Calu3 (cell line): ENCODE results near the gene FAM50B. TPM values are rescaled to one million over a fixed set of nuclear protein-coding genes. Genes with fewer than 3 reads are reported as not detected.

Source experiments
- BruUV-seq: library from RNA; stranded (reverse); fragments of 400-500 nt; replicated peaks from 2 replicates; lab custom pipeline; 2021; lab: Mats Ljungman, UMichigan
- CTCF ChIA-PET: fragments of 300-600 bp; sonication (Branson Sonifier 250); formaldehyde crosslinking; loops from one replicate; lab custom pipeline; 2022; ENCODE audit warnings: antibody characterized with exemption; lab: Charles Lee
- DNase-seq: peaks from one replicate; pipeline ENCODE4 v3.0.0; 2022
- H3K27ac Mint-ChIP-seq: one replicate; pipeline ENCODE4 v1.8.0; 2022; ENCODE audit warnings: mixed read lengths; ENCODE audit not compliant: unreplicated experiment
- H3K27me3 Mint-ChIP-seq: one replicate; pipeline ENCODE4 v1.8.0; 2022; ENCODE audit warnings: mixed read lengths; ENCODE audit not compliant: unreplicated experiment
- H3K36me3 Mint-ChIP-seq: one replicate; pipeline ENCODE4 v1.8.0; 2022; ENCODE audit warnings: mild to moderate bottlenecking, moderate library complexity, mixed read lengths; ENCODE audit not compliant: insufficient read depth, unreplicated experiment
- H3K4me1 Mint-ChIP-seq: one replicate; pipeline ENCODE4 v1.8.0; 2022; ENCODE audit warnings: mild to moderate bottlenecking, low read depth, mixed read lengths; ENCODE audit not compliant: unreplicated experiment
- H3K4me3 Mint-ChIP-seq: one replicate; pipeline ENCODE4 v1.8.0; 2022; ENCODE audit warnings: mild to moderate bottlenecking, low read depth, moderate library complexity, mixed read lengths; ENCODE audit not compliant: unreplicated experiment
- H3K9me3 Mint-ChIP-seq: one replicate; pipeline ENCODE4 v1.8.0; 2022; ENCODE audit warnings: low read depth, mixed read lengths; ENCODE audit not compliant: unreplicated experiment
- CTCF ChIP-seq: fragments of 200-600 bp; IDR thresholded peaks from one replicate; pipeline ENCODE4 v1.8.0; 2022; ENCODE audit warnings: antibody characterized with exemption; ENCODE audit not compliant: unreplicated experiment
- intact Hi-C: fragments of 100-400 bp; cut with micrococcal nuclease; formaldehyde crosslinking; loops from one replicate; pipeline ENCODE4 v1.10.0; 2022; ENCODE audit not compliant: unreplicated experiment
- total RNA-seq: library from RNA; stranded (reverse); gene quantifications from 2 replicates; pipeline ENCODE4 v1.2.3, GENCODE V29; 2022

Gene FAM50B
- total RNA-seq, 1 experiment from 2014 or later: 5.8 TPM

- BruUV-seq: no TSS peak
- Mint-ChIP-seq H3K4me1 (peaks cover 12% of the 10 kb centered on the region), H3K4me3 (no peak overlapping the region), H3K27me3 (no peaks in the 10 kb centered on the region), H3K36me3 (no peaks in the 10 kb centered on the region), H3K27ac (no peak overlapping the region), H3K9me3 (no peaks in the 10 kb centered on the region)
- CTCF ChIA-PET: no interaction called here
- intact Hi-C loops: no loop called here
- no peak for TF ChIP-seq CTCF
- no peak for DNase-seq
Observed at GRCh38 chr6:3899061-3899460, 49.9 kb downstream of the FAM50B start.

GRCh38 chr6:3899970-3900439, 50.8 kb downstream of the FAM50B start:
- TF ChIP-seq CTCF: no peak
- CTCF ChIA-PET: no interaction called here

More at GRCh38 chr6:3899970-3900439, 50.8 kb downstream of the FAM50B start:
- H3K36me3 Mint-ChIP-seq: no peaks in the 10 kb centered on the region
- BruUV-seq: no TSS peak
- no peaks in the 10 kb centered on the region for H3K27me3 Mint-ChIP-seq
- H3K27ac Mint-ChIP-seq: peak overlapping the region; percentile 77
- intact Hi-C loops: no loop called here
- DNase-seq: peak; percentile 61
- H3K9me3 Mint-ChIP-seq: no peaks in the 10 kb centered on the region
- H3K4me1 Mint-ChIP-seq: peaks cover 12% of the 10 kb centered on the region
- H3K4me3 Mint-ChIP-seq: peak overlapping the region; percentile 40

Other genes starting within 250 kb of the FAM50B start
- gene PXDC1, start 97.7 kb upstream of the FAM50B start, total RNA-seq: 15.0 and 18.2 TPM in 2 replicates
- not detected in 2 replicates for gene FAM217A, start 229.8 kb downstream of the FAM50B start, total RNA-seq